Ascending aorta (tissue), 2 donors: Measurements from ENCODE around the gene SEC61A2. TPM values are rescaled to one million over a fixed set of nuclear protein-coding genes. Genes with fewer than 3 reads are reported as not detected.
"Not testable (repeated sequence)": the region's sequence is repeated elsewhere in the genome, so short reads cannot be mapped to it uniquely, and the experiment has no call there.

Source experiments
- DNase-seq, 2 donors: peaks; one replicate each; pipeline ENCODE4 v3.0.0-alpha.2; 2019; ENCODE audit warnings: low spot score in 2 of 2
- H3K27ac ChIP-seq, 2 donors: fragments of 200-600 bp; sonication (generic); one replicate each; pipeline ENCODE4 v1.5.1; 2016 to 2017; ENCODE audit warnings: mild to moderate bottlenecking in 1 of 2
- H3K27me3 ChIP-seq: fragments of 200-600 bp; sonication (generic); one replicate; pipeline ENCODE4 v1.5.1; 2017
- H3K36me3 ChIP-seq, 2 donors: fragments of 200-600 bp; sonication (generic); one replicate each; pipeline ENCODE4 v1.5.1; 2016
- H3K4me1 ChIP-seq, 2 donors: fragments of 200-600 bp; sonication (generic); one replicate each; pipeline ENCODE4 v1.5.1; 2016 to 2017; ENCODE audit warnings: mild to moderate bottlenecking in 1 of 2
- H3K4me3 ChIP-seq, 2 donors: fragments of 200-600 bp; sonication (generic); one replicate each; pipeline ENCODE4 v1.5.1; 2016 to 2017; ENCODE audit warnings: mild to moderate bottlenecking in 1 of 2
- H3K9me3 ChIP-seq, 2 donors: fragments of 200-600 bp; sonication (generic); one replicate each; pipeline ENCODE4 v1.5.1; 2016
- intact Hi-C: fragments of 100-400 bp; cut with DNase I; formaldehyde crosslinking; loops from one replicate; pipeline ENCODE4 v1.15.1; 2023
- total RNA-seq: library from RNA; depleted of rRNA; stranded (reverse); fragments of >200 nt; gene quantifications from one replicate; pipeline ENCODE4 v1.1.0, GENCODE V29; 2016
- TF ChIP-seq, protein P1 (sequence below), 3 experiments: fragments of 200-600 bp in 2 of 3; fragments of 450-650 bp in 1 of 3; sonication (generic) in 2 of 3; IDR thresholded peaks; one replicate each; pipeline ENCODE4 v1.5.1; 2016 to 2019; ENCODE audit warnings: antibody characterized with exemption in 3 of 3, mild to moderate bottlenecking in 1 of 3, moderate library complexity in 1 of 3

The SEC61A2 gene
- 1.9 TPM for total RNA-seq

DNA sequence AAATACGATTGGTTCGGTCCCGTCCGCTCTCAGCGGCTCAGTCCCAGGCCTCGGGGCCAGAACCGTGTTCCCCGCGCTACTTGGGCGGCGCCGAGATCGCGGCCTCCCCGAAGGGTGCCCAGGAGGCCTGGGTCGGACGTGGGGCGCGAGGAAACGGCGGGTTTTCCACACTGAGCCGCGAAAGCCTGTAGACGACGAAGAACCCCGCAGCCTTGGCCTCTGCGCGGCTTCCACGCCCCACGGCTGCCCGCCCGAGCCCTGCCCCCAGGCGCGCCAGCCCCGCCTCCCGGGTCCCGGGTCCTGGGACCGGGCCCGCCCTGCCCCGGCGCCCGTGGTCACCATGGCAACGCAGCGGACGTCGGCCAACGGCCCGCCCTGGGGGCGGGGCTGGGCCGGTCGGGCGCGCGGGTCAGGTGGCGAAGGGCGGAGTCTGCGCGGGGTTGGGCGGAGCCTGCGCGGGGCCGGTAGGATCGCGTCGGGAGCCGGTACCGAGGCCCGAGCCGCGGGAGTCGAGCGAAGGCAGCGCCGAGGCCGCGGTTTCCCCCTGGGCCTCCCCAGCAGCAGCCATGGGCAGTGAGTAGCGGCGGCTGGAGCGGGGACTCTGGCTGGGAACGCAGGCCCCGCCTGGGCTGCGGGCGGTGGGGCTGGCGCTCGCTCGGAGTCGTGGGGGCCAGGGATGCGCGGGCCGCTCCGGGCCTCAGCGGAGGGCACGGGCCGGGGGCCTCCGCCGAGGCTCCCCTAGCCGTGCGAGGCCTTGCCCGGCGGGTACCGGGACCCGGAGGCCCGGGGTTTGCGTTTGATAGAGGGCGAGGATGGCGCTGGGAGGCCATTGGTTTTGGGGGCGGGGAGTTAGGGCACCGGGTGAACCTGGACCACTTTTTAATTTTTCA lies at the start of gene SEC61A2:
SEC61A2 (plus strand) TSS at position 456 of the 890 bp plus-strand sequence; CDS start at position 567, 111 bp downstream.
- intact Hi-C loops = loop anchor here (1.0 to 2.0 kb wide), 3 partner anchors 61 to 87 kb away; partner anchors contain the start of genes DHTKD1, NUDT5 and UPF2
- peaks cover 0 to 9% of the 10 kb centered on the region in 2 donors for H3K36me3 ChIP-seq
- peaks cover 0 to 2% of the 10 kb centered on the region in 2 donors for H3K4me1 ChIP-seq
- H3K27me3 ChIP-seq = no peaks in the 10 kb centered on the region
- peak; percentile 71 to 96 for DNase-seq
- no peaks in the 10 kb centered on the region for H3K9me3 ChIP-seq
- H3K4me3 ChIP-seq = peak within 1 kb of the TSS; percentile 67 to 97
- H3K27ac ChIP-seq = peak within 1 kb of the TSS; percentile 78 to 84
- TF ChIP-seq, protein P1, sequence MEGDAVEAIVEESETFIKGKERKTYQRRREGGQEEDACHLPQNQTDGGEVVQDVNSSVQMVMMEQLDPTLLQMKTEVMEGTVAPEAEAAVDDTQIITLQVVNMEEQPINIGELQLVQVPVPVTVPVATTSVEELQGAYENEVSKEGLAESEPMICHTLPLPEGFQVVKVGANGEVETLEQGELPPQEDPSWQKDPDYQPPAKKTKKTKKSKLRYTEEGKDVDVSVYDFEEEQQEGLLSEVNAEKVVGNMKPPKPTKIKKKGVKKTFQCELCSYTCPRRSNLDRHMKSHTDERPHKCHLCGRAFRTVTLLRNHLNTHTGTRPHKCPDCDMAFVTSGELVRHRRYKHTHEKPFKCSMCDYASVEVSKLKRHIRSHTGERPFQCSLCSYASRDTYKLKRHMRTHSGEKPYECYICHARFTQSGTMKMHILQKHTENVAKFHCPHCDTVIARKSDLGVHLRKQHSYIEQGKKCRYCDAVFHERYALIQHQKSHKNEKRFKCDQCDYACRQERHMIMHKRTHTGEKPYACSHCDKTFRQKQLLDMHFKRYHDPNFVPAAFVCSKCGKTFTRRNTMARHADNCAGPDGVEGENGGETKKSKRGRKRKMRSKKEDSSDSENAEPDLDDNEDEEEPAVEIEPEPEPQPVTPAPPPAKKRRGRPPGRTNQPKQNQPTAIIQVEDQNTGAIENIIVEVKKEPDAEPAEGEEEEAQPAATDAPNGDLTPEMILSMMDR (IDR thresholded peaks at IDR 0.05) = no peak

DNA sequence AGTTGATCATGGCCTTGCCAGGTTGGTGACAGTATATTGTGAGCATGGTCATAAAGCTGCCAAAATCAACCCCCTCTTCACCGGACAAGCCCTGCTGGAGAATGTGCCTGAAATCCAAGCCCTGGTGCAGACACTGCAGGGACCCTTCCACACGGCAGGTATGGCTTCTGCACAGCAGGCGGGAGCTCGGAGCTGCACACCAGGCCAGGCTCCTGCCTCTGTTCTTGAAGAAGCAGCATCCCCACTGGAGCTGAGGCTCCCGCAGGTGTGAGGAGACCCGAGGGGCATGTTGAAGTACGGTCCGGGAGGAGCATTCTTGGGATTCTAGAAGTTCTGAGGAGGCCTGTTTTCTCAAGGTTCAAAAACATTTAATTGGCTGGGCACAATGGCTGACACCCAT lies 48.0 kb upstream of the SEC61A2 start:
- intact Hi-C loops = no loop called here
- Histone ChIP-seq H3K27ac (no peak overlapping the region), H3K4me1 (no peaks in the 10 kb centered on the region), H3K9me3 (no peaks in the 10 kb centered on the region), H3K36me3 (peaks cover 14 to 40% of the 10 kb centered on the region in 2 donors), H3K4me3 (no peak overlapping the region), H3K27me3 (no peaks in the 10 kb centered on the region)
- DNase-seq = no peak
- TF ChIP-seq, protein P1 (IDR thresholded peaks at IDR 0.05) = no peak

DNA sequence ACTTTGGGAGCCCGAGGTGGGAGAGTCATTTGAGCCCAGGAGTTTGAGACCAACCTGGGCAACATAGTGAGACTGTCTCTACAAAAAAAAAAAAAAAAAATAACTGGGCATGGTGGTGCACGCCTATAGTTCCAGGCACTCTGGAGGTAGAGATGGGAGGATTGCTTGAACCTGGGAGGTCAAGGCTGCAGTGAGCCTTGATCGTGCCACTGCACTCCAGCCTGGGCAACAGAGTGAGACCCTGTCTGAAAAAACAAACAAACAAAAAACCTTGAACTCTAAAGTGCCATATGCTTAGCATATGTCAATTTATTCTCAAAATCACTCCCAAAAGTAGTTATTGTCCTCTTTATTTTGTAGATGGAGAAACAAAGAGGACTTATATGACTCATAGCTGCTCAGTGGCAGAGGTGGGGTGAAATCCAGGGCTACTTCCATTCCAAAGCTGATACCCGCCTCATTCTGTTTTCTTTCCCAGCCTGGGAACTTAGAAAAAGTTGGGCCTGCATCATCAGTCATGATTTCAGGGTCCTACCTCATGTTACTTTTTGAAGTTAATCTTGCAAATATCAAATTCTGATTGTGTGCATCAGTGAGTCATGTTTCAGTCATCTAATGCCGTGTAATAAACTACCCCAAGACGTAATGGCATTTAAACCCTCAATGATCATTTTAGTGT lies 47.5 kb upstream of the SEC61A2 start:
- Histone ChIP-seq H3K4me1 (no peaks in the 10 kb centered on the region), H3K27me3 (no peaks in the 10 kb centered on the region), H3K36me3 (peaks cover 18 to 45% of the 10 kb centered on the region in 2 donors), H3K9me3 (no peaks in the 10 kb centered on the region), H3K27ac (no peak overlapping the region), H3K4me3 (no peak overlapping the region)
- intact Hi-C loops = no loop called here
- TF ChIP-seq, protein P1 (IDR thresholded peaks at IDR 0.05) = no peak
- no peak for DNase-seq

DNA sequence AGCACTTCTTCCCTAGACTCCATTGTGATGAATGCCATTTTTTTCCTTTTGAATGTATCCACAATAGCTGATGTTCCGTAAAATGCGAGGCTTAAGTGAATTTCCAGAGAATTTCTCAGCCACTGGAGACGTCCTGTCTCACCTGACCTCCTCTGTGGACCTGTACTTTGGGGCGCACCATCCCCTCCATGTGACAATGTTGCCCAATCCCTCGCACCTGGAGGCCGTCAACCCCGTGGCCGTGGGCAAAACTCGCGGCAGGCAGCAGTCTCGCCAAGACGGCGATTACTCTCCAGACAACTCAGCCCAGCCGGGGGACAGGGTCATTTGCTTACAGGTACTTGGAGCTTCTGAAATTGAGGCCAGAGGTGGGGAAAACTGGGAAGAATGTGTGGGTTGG lies 40.6 kb upstream of the SEC61A2 start:
- DNase-seq = no peak
- peaks cover 49 to 74% of the 10 kb centered on the region in 2 donors for H3K36me3 ChIP-seq
- intact Hi-C loops = no loop called here

DNA sequence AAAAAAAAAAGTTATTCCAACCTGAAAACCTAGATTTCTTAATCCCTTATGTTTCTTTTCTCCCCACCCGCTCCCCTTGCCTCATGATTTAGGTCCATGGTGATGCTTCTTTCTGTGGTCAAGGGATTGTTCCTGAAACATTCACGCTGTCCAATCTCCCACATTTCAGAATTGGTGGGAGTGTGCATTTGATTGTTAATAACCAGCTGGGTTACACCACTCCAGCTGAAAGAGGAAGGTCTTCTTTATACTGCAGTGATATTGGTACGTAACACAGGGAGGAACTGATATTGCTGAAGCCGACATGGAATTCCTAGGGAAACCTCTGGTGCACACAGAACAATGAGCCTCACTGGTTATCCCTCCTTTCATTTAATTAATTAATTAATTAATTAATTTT lies 38.1 kb upstream of the SEC61A2 start:
- TF ChIP-seq, protein P1 (IDR thresholded peaks at IDR 0.05) = no peak
- Histone ChIP-seq H3K36me3 (peaks cover 48 to 68% of the 10 kb centered on the region in 2 donors), H3K4me1 (no peaks in the 10 kb centered on the region), H3K4me3 (no peak overlapping the region), H3K9me3 (no peaks in the 10 kb centered on the region), H3K27me3 (no peaks in the 10 kb centered on the region), H3K27ac (no peak overlapping the region)
- intact Hi-C loops = no loop called here
- no peak for DNase-seq

More for the DNA sequence above, 40.6 kb upstream of the SEC61A2 start:
- TF ChIP-seq, protein P1 (IDR thresholded peaks at IDR 0.05) = no peak
- no peak overlapping the region for H3K27ac ChIP-seq
- H3K4me3 ChIP-seq = no peak overlapping the region
- no peaks in the 10 kb centered on the region for H3K27me3 ChIP-seq
- H3K9me3 ChIP-seq = no peaks in the 10 kb centered on the region
- H3K4me1 ChIP-seq = no peaks in the 10 kb centered on the region

DNA sequence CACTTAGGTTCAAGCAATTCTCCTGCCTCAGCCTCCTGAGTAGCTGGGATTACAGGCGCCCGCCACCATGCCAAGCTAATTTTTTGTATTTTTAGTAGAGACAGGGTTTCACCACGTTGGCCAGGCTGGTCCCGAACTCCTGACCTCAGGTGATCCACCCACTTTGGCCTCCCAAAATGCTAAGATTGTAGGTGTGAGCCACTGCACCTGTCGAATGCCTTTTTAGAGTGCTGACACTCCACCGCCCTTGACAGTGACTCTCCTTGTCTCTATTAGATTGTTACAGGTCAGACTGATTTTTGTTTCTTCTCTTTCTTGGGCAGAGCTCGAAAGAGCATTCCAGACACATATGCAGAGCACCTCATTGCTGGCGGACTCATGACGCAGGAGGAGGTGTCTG lies 32.1 kb upstream of the SEC61A2 start:
- peaks cover 37 to 67% of the 10 kb centered on the region in 2 donors for H3K36me3 ChIP-seq
- intact Hi-C loops = not testable (repeated sequence)

More for the DNA sequence above, 32.1 kb upstream of the SEC61A2 start:
- not testable (repeated sequence) for H3K27ac ChIP-seq, H3K27me3 ChIP-seq, DNase-seq, H3K4me3 ChIP-seq, H3K9me3 ChIP-seq, H3K4me1 ChIP-seq
